ENCODE data around the gene TRPV5. TPM values are rescaled to one million over a fixed set of nuclear protein-coding genes. Genes with fewer than 3 reads are reported as not detected.

Gene TRPV5
- total RNA-seq, 4 donors from 2014 or later, result 0.17 TPM; not detected in 3

DNA sequence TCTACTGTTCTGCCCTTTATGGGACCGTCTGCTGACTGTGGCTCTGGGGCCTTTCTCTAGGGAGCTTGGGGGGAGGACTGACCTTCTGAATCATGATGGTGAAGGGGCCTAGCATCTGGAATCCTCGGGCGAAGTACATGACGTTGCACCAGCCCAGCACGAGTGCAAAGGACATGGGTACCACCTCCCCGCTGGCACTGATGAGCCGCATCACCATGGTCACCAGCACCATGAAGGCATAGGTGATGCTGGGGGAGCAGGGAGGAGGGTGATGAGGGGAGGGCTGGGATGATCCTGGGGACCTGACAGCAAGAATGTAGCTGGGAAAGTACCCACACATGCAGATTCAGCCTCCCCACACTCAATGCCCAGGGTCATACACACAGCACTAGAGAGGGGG, 59.1 kb downstream of the TRPV5 start:
- no peak overlapping the region for H3K27ac ChIP-seq (replicated peaks in 1 of 4)
- intact Hi-C loops (cut with DNase I), result no loop called here
- no peaks in the 10 kb centered on the region for H3K4me1 ChIP-seq

DNA sequence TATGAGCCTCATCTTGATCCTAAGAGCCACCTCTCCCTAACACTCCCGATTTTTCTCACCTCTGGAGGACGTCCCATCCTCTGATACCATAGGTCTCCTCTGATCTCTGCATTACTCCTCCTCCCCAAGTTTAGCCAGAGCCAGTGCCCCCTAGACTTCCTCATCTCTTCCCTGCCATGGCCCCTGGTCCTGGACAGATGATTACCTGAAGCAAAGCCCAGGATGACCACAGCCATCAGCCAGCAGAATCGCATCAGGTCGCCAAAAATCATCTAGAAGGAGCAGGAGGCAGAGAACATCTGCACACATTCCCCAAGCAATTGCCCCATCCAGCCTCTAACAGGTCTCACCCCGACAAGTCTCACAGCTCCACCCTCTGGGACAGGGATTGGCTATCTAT, 59.7 kb downstream of the TRPV5 start:
- 87% methylated on average over 5 of the region's 5 CpGs for WGBS
- intact Hi-C loops (cut with DNase I), result no loop called here
- no peak for DNase-seq (ENCODE audit: extremely low spot score)

More for the DNA sequence above, 59.1 kb downstream of the TRPV5 start:
- Histone ChIP-seq H3K9me3 (no peaks in the 10 kb centered on the region), H3K4me3 (no peak overlapping the region), H3K27me3 (peaks cover 0 to 23% (median 0%) of the 10 kb centered on the region in 4 donors), H3K36me3 (no peaks in the 10 kb centered on the region)
- 84% methylated on average over 7 of the region's 7 CpGs for WGBS
- no peak for DNase-seq (ENCODE audit: extremely low spot score)
- no peak for TF ChIP-seq POLR2AphosphoS5 (IDR thresholded peaks at IDR 0.05)

DNA sequence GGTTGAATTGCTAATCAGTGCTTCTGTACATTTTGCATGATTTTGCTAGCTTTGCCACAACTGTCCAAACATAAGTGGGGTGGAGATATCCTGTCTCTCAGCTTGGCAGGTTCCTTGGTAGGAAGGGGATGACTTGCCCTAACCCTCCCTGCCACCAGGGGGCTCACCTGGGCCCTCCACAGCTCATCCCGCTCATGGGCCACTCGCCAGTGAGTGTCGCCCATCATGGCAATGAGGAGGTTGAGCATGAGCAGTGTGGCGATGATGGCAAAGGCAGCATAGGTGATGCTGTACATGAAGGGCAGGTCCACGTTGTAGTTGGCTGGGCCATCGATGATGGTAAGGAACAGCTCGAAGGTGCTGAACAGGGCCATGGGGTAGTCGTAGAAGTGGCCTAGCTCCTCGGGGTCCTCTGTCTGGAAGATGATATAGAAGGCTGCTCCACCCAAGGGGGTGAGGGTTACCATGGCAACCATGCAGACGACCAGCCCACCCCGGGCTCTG, 60.2 kb downstream of the TRPV5 start:
- TF ChIP-seq POLR2A (IDR thresholded peaks at IDR 0.05; ENCODE audit: low read depth), result no peak
- TF ChIP-seq, protein P1, sequence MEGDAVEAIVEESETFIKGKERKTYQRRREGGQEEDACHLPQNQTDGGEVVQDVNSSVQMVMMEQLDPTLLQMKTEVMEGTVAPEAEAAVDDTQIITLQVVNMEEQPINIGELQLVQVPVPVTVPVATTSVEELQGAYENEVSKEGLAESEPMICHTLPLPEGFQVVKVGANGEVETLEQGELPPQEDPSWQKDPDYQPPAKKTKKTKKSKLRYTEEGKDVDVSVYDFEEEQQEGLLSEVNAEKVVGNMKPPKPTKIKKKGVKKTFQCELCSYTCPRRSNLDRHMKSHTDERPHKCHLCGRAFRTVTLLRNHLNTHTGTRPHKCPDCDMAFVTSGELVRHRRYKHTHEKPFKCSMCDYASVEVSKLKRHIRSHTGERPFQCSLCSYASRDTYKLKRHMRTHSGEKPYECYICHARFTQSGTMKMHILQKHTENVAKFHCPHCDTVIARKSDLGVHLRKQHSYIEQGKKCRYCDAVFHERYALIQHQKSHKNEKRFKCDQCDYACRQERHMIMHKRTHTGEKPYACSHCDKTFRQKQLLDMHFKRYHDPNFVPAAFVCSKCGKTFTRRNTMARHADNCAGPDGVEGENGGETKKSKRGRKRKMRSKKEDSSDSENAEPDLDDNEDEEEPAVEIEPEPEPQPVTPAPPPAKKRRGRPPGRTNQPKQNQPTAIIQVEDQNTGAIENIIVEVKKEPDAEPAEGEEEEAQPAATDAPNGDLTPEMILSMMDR (IDR thresholded peaks at IDR 0.05), result peak in 1 of 3 experiments; percentile 29

More for the DNA sequence above, 59.7 kb downstream of the TRPV5 start:
- TF ChIP-seq, protein P1 (IDR thresholded peaks at IDR 0.05), result no peak
- TF ChIP-seq EP300 (IDR thresholded peaks at IDR 0.05) (no peak), POLR2A (IDR thresholded peaks at IDR 0.05; ENCODE audit: low read depth) (no peak), POLR2AphosphoS5 (IDR thresholded peaks at IDR 0.05) (no peak)
- Histone ChIP-seq H3K4me3 (no peak overlapping the region), H3K27me3 (peaks cover 0 to 22% (median 0%) of the 10 kb centered on the region in 4 donors), H3K9me3 (no peaks in the 10 kb centered on the region), H3K36me3 (no peaks in the 10 kb centered on the region), H3K4me1 (no peaks in the 10 kb centered on the region), H3K27ac (replicated peaks in 1 of 4) (no peak overlapping the region)

GRCh38 chr7:142872106-142872675, 61.4 kb downstream of the TRPV5 start:
- WGBS, result 90% methylated on average over 12 of the region's 15 CpGs
- no peak for DNase-seq (ENCODE audit: extremely low spot score)
- intact Hi-C loops (cut with DNase I), result no loop called here
- H3K4me3 ChIP-seq, result no peak overlapping the region
- no peaks in the 10 kb centered on the region for H3K36me3 ChIP-seq
- H3K27ac ChIP-seq (replicated peaks in 1 of 4), result no peak overlapping the region
- no peaks in the 10 kb centered on the region for H3K9me3 ChIP-seq
- H3K27me3 ChIP-seq, result peaks cover 0 to 16% (median 0%) of the 10 kb centered on the region in 4 donors
- TF ChIP-seq, protein P1 (IDR thresholded peaks at IDR 0.05), result no peak
- no peak for TF ChIP-seq POLR2AphosphoS5 (IDR thresholded peaks at IDR 0.05)
- no peak for TF ChIP-seq EP300 (IDR thresholded peaks at IDR 0.05)
- TF ChIP-seq POLR2A (IDR thresholded peaks at IDR 0.05; ENCODE audit: low read depth), result no peak
- H3K4me1 ChIP-seq, result no peaks in the 10 kb centered on the region

More for the DNA sequence above, 60.2 kb downstream of the TRPV5 start:
- no peak overlapping the region for H3K4me3 ChIP-seq
- peaks cover 0 to 22% (median 0%) of the 10 kb centered on the region in 4 donors for H3K27me3 ChIP-seq
- intact Hi-C loops (cut with DNase I), result no loop called here
- no peak overlapping the region for H3K27ac ChIP-seq (replicated peaks in 1 of 4)
- H3K36me3 ChIP-seq, result no peaks in the 10 kb centered on the region
- no peaks in the 10 kb centered on the region for H3K9me3 ChIP-seq
- 76% methylated on average over 9 of the region's 11 CpGs for WGBS
- DNase-seq (ENCODE audit: extremely low spot score), result no peak
- no peaks in the 10 kb centered on the region for H3K4me1 ChIP-seq

GRCh38 chr7:142871260-142872105, 62.1 kb downstream of the TRPV5 start:
- H3K27ac ChIP-seq (replicated peaks in 1 of 4), result no peak overlapping the region
- TF ChIP-seq EP300 (IDR thresholded peaks at IDR 0.05) (no peak), POLR2A (IDR thresholded peaks at IDR 0.05; ENCODE audit: low read depth) (no peak)
- TF ChIP-seq, protein P1 (IDR thresholded peaks at IDR 0.05), result no peak
- intact Hi-C loops (cut with DNase I), result no loop called here
- H3K9me3 ChIP-seq, result no peaks in the 10 kb centered on the region
- no peaks in the 10 kb centered on the region for H3K4me1 ChIP-seq
- no peak for DNase-seq (ENCODE audit: extremely low spot score)
- WGBS, result 90% methylated on average over 19 of the region's 23 CpGs
- H3K4me3 ChIP-seq, result no peak overlapping the region
- peaks cover 0 to 16% (median 0%) of the 10 kb centered on the region in 4 donors for H3K27me3 ChIP-seq
- H3K36me3 ChIP-seq, result no peaks in the 10 kb centered on the region
